ENCODE measurements around the gene IL16. TPM values are rescaled to one million over a fixed set of nuclear protein-coding genes. Genes with fewer than 3 reads are reported as not detected.

IL16 gene
- polyA plus RNA-seq, 3 donors: 2.4 to 12.6 (median 9.3) TPM

GRCh38 chr15:81361891-81362290, 165.2 kb downstream of the IL16 start:
- 88 to 96% (median 96%) methylated on average over 7 of the region's 7 CpGs for WGBS, 3 donors
- no peak overlapping the region for H3K27ac ChIP-seq (ENCODE audit: low read depth, low read length)

GRCh38 chr15:81362790-81363189, 166.1 kb downstream of the IL16 start:
- WGBS, 3 donors: 81 to 89% (median 83%) methylated on average over 11 of the region's 11 CpGs
- no peak overlapping the region for H3K27ac ChIP-seq (ENCODE audit: low read depth, low read length)

- 59 to 85% (median 62%) methylated on average over 3 of the region's 3 CpGs for WGBS, 3 donors
- H3K27ac ChIP-seq (ENCODE audit: low read depth, low read length): no peak overlapping the region
Observed at GRCh38 chr15:81363276-81363675, 166.6 kb downstream of the IL16 start.

Other genes with a start within 250 kb of the IL16 start
- 10 to 100 TPM; 10.7 to 14.1 (median 12.7) TPM for gene MESD, start 207.1 kb upstream of the IL16 start, polyA plus RNA-seq
- 10 to 100 TPM in 2 of 3 donors, 1 to 10 TPM in 1; 6.7 to 29.3 (median 11.5) TPM for gene TLNRD1, start 196.0 kb upstream of the IL16 start, polyA plus RNA-seq
- under 1 TPM; 0.03 to 0.56 (median 0.42) TPM for gene CFAP161, start 62.6 kb upstream of the IL16 start, polyA plus RNA-seq
- 1 to 10 TPM; 1.2 to 3.8 (median 2.3) TPM for gene STARD5, start 127.3 kb downstream of the IL16 start, polyA plus RNA-seq
- gene TMC3, start 177.3 kb downstream of the IL16 start, polyA plus RNA-seq: under 1 TPM in 1 of 3 donors, not detected in 2; 0.01 TPM